Measurements from ENCODE around the gene ZNRF3. TPM values are rescaled to one million over a fixed set of nuclear protein-coding genes. Genes with fewer than 3 reads are reported as not detected.

ZNRF3 gene
- total RNA-seq, 1 donor: 6.9 TPM

DNA sequence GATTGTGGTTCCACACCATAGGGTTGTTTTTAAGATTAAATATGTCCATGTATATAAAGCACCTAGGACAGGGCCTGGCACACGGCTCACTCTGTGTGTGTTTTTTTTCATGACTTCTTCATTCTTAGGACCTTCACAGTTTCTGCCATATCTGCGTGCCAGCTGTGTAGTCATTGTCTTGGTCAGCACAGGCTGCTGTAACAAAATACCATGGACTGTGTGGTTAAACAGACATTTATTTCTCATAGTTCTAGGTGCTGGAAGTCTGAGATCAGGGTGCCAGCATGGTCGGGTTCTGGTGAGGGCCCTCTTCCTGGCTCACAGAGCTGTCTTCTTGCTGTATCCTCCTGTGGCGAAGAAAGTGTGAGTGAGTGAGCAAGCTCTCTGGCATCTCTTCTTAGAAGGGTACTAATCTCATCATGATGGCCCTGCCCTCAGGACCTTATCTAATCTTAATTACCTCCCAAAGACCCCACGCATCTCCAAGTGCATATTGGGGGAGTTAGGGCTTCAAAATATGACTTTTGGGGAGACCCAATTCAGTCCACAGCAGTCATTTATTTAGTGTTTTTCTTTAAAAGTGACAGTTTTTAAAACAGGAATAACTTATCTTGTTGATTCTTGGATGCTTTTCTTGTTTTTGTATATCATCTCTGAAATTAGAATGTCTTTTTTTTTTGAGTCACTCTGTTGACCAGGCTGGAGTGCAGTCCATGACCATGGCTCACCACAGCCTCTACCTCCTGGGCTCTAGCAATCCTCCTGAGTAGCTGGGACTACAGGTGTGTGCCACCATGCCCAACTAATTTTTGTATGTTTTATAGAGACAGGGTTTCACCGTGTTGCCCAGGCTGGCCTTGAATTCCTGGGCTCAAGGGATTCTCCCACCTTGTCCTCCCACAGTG lies 70.9 kb downstream of the ZNRF3 start:
- H3K9me3 ChIP-seq (ENCODE audit: low read depth, low read length): no peaks in the 10 kb centered on the region
- DNase-seq (ENCODE audit: insufficient read length, low spot score, missing footprints): no peak
- TF ChIP-seq, protein P1, sequence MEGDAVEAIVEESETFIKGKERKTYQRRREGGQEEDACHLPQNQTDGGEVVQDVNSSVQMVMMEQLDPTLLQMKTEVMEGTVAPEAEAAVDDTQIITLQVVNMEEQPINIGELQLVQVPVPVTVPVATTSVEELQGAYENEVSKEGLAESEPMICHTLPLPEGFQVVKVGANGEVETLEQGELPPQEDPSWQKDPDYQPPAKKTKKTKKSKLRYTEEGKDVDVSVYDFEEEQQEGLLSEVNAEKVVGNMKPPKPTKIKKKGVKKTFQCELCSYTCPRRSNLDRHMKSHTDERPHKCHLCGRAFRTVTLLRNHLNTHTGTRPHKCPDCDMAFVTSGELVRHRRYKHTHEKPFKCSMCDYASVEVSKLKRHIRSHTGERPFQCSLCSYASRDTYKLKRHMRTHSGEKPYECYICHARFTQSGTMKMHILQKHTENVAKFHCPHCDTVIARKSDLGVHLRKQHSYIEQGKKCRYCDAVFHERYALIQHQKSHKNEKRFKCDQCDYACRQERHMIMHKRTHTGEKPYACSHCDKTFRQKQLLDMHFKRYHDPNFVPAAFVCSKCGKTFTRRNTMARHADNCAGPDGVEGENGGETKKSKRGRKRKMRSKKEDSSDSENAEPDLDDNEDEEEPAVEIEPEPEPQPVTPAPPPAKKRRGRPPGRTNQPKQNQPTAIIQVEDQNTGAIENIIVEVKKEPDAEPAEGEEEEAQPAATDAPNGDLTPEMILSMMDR (IDR thresholded peaks at IDR 0.05; ENCODE audit: extremely low read depth, low read depth, low read length): no peak
- H3K36me3 ChIP-seq (ENCODE audit: insufficient read depth, low read length): no peaks in the 10 kb centered on the region
- peaks cover 7% of the 10 kb centered on the region for H4K20me1 ChIP-seq (ENCODE audit: insufficient read depth, low read length)
- peaks cover 25% of the 10 kb centered on the region for H3K4me1 ChIP-seq (ENCODE audit: insufficient read depth, low read length)
- no peak overlapping the region for H3K27ac ChIP-seq (ENCODE audit: low read depth, low read length)
- peaks cover 2% of the 10 kb centered on the region for H3K79me2 ChIP-seq (ENCODE audit: insufficient read depth, low read length)
- H2AFZ ChIP-seq (ENCODE audit: low read length): no peak overlapping the region
- H3K4me2 ChIP-seq (ENCODE audit: insufficient read depth, low read length): no peak overlapping the region
- H3K27me3 ChIP-seq (ENCODE audit: insufficient read depth, low read length): no peaks in the 10 kb centered on the region
- H3K4me3 ChIP-seq (ENCODE audit: insufficient read depth, low read length): no peak overlapping the region

DNA sequence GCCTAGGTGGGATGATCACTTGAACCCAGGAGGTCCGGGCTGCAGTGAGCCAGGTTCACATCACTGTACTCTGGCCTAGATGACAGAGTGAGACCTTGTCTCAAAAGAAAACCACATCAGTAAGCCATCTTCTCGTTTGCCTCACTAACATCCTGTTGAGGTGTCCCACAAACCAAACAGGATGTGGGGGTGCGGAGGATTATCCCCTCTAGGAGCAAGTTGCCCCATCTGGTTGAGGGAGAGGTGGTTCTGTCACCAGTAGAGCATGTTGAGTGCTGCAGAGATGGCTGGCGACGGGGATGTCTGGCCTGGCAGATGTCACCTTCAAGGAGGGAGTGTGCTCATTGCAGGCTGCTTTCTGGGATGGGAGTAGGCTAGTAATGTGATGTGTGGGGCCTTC lies 72.4 kb downstream of the ZNRF3 start:
- H3K79me2 ChIP-seq (ENCODE audit: insufficient read depth, low read length): peaks cover 2% of the 10 kb centered on the region
- H3K27me3 ChIP-seq (ENCODE audit: insufficient read depth, low read length): no peaks in the 10 kb centered on the region
- H3K4me3 ChIP-seq (ENCODE audit: insufficient read depth, low read length): no peak overlapping the region
- H3K4me2 ChIP-seq (ENCODE audit: insufficient read depth, low read length): no peak overlapping the region
- DNase-seq (ENCODE audit: insufficient read length, low spot score, missing footprints): no peak
- peaks cover 16% of the 10 kb centered on the region for H3K4me1 ChIP-seq (ENCODE audit: insufficient read depth, low read length)
- no peak overlapping the region for H3K27ac ChIP-seq (ENCODE audit: low read depth, low read length)
- H4K20me1 ChIP-seq (ENCODE audit: insufficient read depth, low read length): peaks cover 7% of the 10 kb centered on the region
- H3K36me3 ChIP-seq (ENCODE audit: insufficient read depth, low read length): no peaks in the 10 kb centered on the region
- no peaks in the 10 kb centered on the region for H3K9me3 ChIP-seq (ENCODE audit: low read depth, low read length)
- TF ChIP-seq, protein P1 (IDR thresholded peaks at IDR 0.05; ENCODE audit: extremely low read depth, low read depth, low read length): no peak
- H2AFZ ChIP-seq (ENCODE audit: low read length): no peak overlapping the region

DNA sequence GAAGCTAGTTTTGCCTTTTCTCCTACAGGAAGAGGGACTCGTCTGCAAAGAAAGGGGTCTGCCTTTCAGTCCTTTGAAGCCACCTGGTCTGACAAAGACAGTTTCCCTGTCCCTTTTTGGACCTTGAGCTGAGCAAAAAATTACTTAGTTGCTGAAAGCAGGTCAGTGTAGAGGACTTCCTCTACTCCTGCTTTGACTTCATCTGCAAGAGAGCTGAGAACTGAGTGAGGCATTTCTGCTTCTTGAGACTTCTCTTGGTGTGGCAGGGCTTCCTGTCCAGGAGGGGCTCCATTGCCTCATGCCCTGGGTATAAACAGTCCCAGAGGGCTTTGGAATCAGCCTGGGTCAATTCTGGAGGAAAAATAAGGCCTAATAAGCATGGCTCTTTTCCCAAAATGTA lies 73.1 kb downstream of the ZNRF3 start:
- no peak overlapping the region for H3K4me2 ChIP-seq (ENCODE audit: insufficient read depth, low read length)
- H3K79me2 ChIP-seq (ENCODE audit: insufficient read depth, low read length): peaks cover 2% of the 10 kb centered on the region
- H3K27ac ChIP-seq (ENCODE audit: low read depth, low read length): no peak overlapping the region
- no peaks in the 10 kb centered on the region for H3K27me3 ChIP-seq (ENCODE audit: insufficient read depth, low read length)
- DNase-seq (ENCODE audit: insufficient read length, low spot score, missing footprints): no peak
- H4K20me1 ChIP-seq (ENCODE audit: insufficient read depth, low read length): peaks cover 7% of the 10 kb centered on the region
- H3K4me3 ChIP-seq (ENCODE audit: insufficient read depth, low read length): no peak overlapping the region
- H3K9me3 ChIP-seq (ENCODE audit: low read depth, low read length): no peaks in the 10 kb centered on the region
- H2AFZ ChIP-seq (ENCODE audit: low read length): no peak overlapping the region
- TF ChIP-seq, protein P1 (IDR thresholded peaks at IDR 0.05; ENCODE audit: extremely low read depth, low read depth, low read length): no peak
- no peaks in the 10 kb centered on the region for H3K36me3 ChIP-seq (ENCODE audit: insufficient read depth, low read length)
- H3K4me1 ChIP-seq (ENCODE audit: insufficient read depth, low read length): peaks cover 16% of the 10 kb centered on the region

DNA sequence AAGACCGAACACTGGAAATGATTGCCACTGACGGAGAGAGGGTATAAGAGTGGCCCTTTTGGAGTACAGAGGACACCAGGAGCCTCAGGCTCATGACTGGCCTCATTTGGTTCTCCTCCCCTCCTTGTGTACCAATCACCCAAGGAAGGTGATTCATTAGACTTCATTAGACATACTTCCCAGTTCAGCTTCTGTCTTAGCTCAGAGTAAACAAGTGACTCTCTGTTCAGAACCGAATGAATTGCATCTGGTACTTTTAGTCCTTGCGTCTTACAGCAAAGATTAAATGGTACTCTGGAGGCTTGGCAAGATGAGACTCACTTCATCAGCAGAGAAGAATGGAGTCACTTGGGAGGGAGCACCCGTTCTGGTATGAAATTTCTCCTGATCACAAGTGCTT lies 75.2 kb downstream of the ZNRF3 start:
- no peaks in the 10 kb centered on the region for H3K4me1 ChIP-seq (ENCODE audit: insufficient read depth, low read length)
- H3K79me2 ChIP-seq (ENCODE audit: insufficient read depth, low read length): peaks cover 2% of the 10 kb centered on the region
- no peaks in the 10 kb centered on the region for H3K36me3 ChIP-seq (ENCODE audit: insufficient read depth, low read length)
- TF ChIP-seq, protein P1 (IDR thresholded peaks at IDR 0.05; ENCODE audit: extremely low read depth, low read depth, low read length): no peak
- no peak overlapping the region for H3K27ac ChIP-seq (ENCODE audit: low read depth, low read length)
- peaks cover 7% of the 10 kb centered on the region for H4K20me1 ChIP-seq (ENCODE audit: insufficient read depth, low read length)
- H3K9me3 ChIP-seq (ENCODE audit: low read depth, low read length): no peaks in the 10 kb centered on the region
- H3K4me2 ChIP-seq (ENCODE audit: insufficient read depth, low read length): no peak overlapping the region
- DNase-seq (ENCODE audit: insufficient read length, low spot score, missing footprints): no peak
- no peaks in the 10 kb centered on the region for H3K27me3 ChIP-seq (ENCODE audit: insufficient read depth, low read length)
- H2AFZ ChIP-seq (ENCODE audit: low read length): no peak overlapping the region
- H3K4me3 ChIP-seq (ENCODE audit: insufficient read depth, low read length): no peak overlapping the region

Measured in osteoblast (primary cell).